Measurements from ENCODE around the gene PARVB. TPM values are rescaled to one million over a fixed set of nuclear protein-coding genes. Genes with fewer than 3 reads are reported as not detected.

Gene PARVB
- total RNA-seq, 4 donors from 2014 or later = 6.6 to 144 (median 30.1) TPM

GRCh38 chr22:44002997-44003396 lies 21.1 kb upstream of the PARVB start:
- Histone ChIP-seq H3K36me3 (no peaks in the 10 kb centered on the region), H3K4me3 (no peak overlapping the region), H3K27ac (no peak overlapping the region), H3K27me3 (no peaks in the 10 kb centered on the region), H3K4me1 (no peaks in the 10 kb centered on the region), H3K9me3 (peaks cover 0 to 5% of the 10 kb centered on the region in 2 donors)
- in situ Hi-C loops (cut with MboI; ENCODE audit: low pct_ligation_motif_present in 1 of 4, low pct_unique_long_range_greater_than_20kb in 1 of 4, low sequenced_read_pairs in 3 of 4) = no loop called here
- intact Hi-C loops (cut with DNase I; ENCODE audit: low total_unique reads) = no loop called here
- TF ChIP-seq EP300 (IDR thresholded peaks at IDR 0.05; ENCODE audit: low read depth) = no peak
- TF ChIP-seq CTCF (IDR thresholded peaks at IDR 0.05) = no peak
- TF ChIP-seq POLR2A (IDR thresholded peaks at IDR 0.05) = no peak
- TF ChIP-seq POLR2AphosphoS5 (IDR thresholded peaks at IDR 0.05) = no peak
- no peak for DNase-seq
- WGBS, 2 donors (ENCODE audit: low coverage in 1 of 2) = 82 to 91% methylated on average over 6 to 8 of the region's 8 CpGs

- 90 to 100% methylated on average over 3 to 7 of the region's 7 CpGs for WGBS, 2 donors (ENCODE audit: low coverage in 1 of 2)
- H3K27ac ChIP-seq = no peak overlapping the region
- H3K27me3 ChIP-seq = no peaks in the 10 kb centered on the region
- in situ Hi-C loops (cut with MboI; ENCODE audit: low pct_ligation_motif_present in 1 of 4, low pct_unique_long_range_greater_than_20kb in 1 of 4, low sequenced_read_pairs in 3 of 4) = no loop called here
- no peaks in the 10 kb centered on the region for H3K4me1 ChIP-seq
- peaks cover 0 to 5% of the 10 kb centered on the region in 2 donors for H3K9me3 ChIP-seq
- TF ChIP-seq CTCF (IDR thresholded peaks at IDR 0.05) (no peak), POLR2AphosphoS5 (IDR thresholded peaks at IDR 0.05) (no peak), POLR2A (IDR thresholded peaks at IDR 0.05) (no peak), EP300 (IDR thresholded peaks at IDR 0.05; ENCODE audit: low read depth) (no peak)
- intact Hi-C loops (cut with DNase I; ENCODE audit: low total_unique reads) = no loop called here
- H3K36me3 ChIP-seq = no peaks in the 10 kb centered on the region
- DNase-seq = no peak
- no peak overlapping the region for H3K4me3 ChIP-seq
Observed at GRCh38 chr22:44003405-44004103, 20.5 kb upstream of the PARVB start.

- TF ChIP-seq POLR2AphosphoS5 (IDR thresholded peaks at IDR 0.05) = no peak
- no peak for TF ChIP-seq CTCF (IDR thresholded peaks at IDR 0.05)
- TF ChIP-seq POLR2A (IDR thresholded peaks at IDR 0.05) = no peak
Observed at GRCh38 chr22:44004104-44004460, 20.0 kb upstream of the PARVB start.

GRCh38 chr22:44005524-44005923 lies 18.6 kb upstream of the PARVB start:
- no peaks in the 10 kb centered on the region for H3K36me3 ChIP-seq
- TF ChIP-seq POLR2A (IDR thresholded peaks at IDR 0.05) (no peak), CTCF (IDR thresholded peaks at IDR 0.05) (no peak), POLR2AphosphoS5 (IDR thresholded peaks at IDR 0.05) (no peak), EP300 (IDR thresholded peaks at IDR 0.05; ENCODE audit: low read depth) (no peak)
- intact Hi-C loops (cut with DNase I; ENCODE audit: low total_unique reads) = no loop called here
- in situ Hi-C loops (cut with MboI; ENCODE audit: low pct_ligation_motif_present in 1 of 4, low pct_unique_long_range_greater_than_20kb in 1 of 4, low sequenced_read_pairs in 3 of 4) = no loop called here
- H3K9me3 ChIP-seq = peaks cover 0 to 5% of the 10 kb centered on the region in 2 donors
- H3K4me1 ChIP-seq = no peaks in the 10 kb centered on the region
- DNase-seq = no peak
- H3K27me3 ChIP-seq = no peaks in the 10 kb centered on the region
- 81% methylated on average over 4 of the region's 4 CpGs; no CpG with 5 or more reads in 1 of the 2 donors for WGBS, 2 donors (ENCODE audit: low coverage in 1 of 2)
- H3K27ac ChIP-seq = no peak overlapping the region
- no peak overlapping the region for H3K4me3 ChIP-seq

More at GRCh38 chr22:44004104-44004460, 20.0 kb upstream of the PARVB start:
- in situ Hi-C loops (cut with MboI; ENCODE audit: low pct_ligation_motif_present in 1 of 4, low pct_unique_long_range_greater_than_20kb in 1 of 4, low sequenced_read_pairs in 3 of 4) (no loop called here), intact Hi-C loops (cut with DNase I; ENCODE audit: low total_unique reads) (no loop called here)
- WGBS, 2 donors (ENCODE audit: low coverage in 1 of 2) = 93 to 100% methylated on average over 6 to 7 of the region's 7 CpGs
- Histone ChIP-seq H3K4me1 (no peaks in the 10 kb centered on the region), H3K9me3 (peaks cover 0 to 5% of the 10 kb centered on the region in 2 donors), H3K27me3 (no peaks in the 10 kb centered on the region), H3K36me3 (no peaks in the 10 kb centered on the region), H3K4me3 (no peak overlapping the region), H3K27ac (no peak overlapping the region)
- DNase-seq = no peak
